Lower leg skin (tissue), 3 donors: ENCODE data around the gene SSTR4.

ENCODE experiments used
- CTCF ChIP-seq, 3 donors: fragments of 450-650 bp; IDR thresholded peaks; one replicate each; pipeline ENCODE4 v1.5.1; 2016; ENCODE audit warnings: antibody characterized with exemption in 3 of 3, mild to moderate bottlenecking in 3 of 3, moderate library complexity in 2 of 3
- POLR2A ChIP-seq, 2 donors: fragments of 450-650 bp; IDR thresholded peaks; one replicate each; pipeline ENCODE4 v1.6.1; 2016 to 2017; ENCODE audit warnings: antibody characterized with exemption in 2 of 2, mild to moderate bottlenecking in 1 of 2, moderate library complexity in 1 of 2

GRCh38 chr20:23003077-23003635, 32.0 kb upstream of the SSTR4 start:
- TF ChIP-seq CTCF (IDR thresholded peaks at IDR 0.05): no peak
- no peak for TF ChIP-seq POLR2A (IDR thresholded peaks at IDR 0.05)
